HG03432 (cell line): ENCODE measurements around the gene SURF6.

Experiments
- ATAC-seq: cut with Tn5 transposase; IDR thresholded peaks from one replicate; pipeline ENCODE4 v1.9.1; 2021; ENCODE audit warnings: mild to moderate bottlenecking, moderate library complexity; ENCODE audit not compliant: unreplicated experiment

The SURF6 gene

GRCh38 chr9:133368249-133368881 is 32.4 kb upstream of the SURF6 start:
- no peak for ATAC-seq

GRCh38 chr9:133367778-133368177 is 31.8 kb upstream of the SURF6 start:
- ATAC-seq, result no peak

GRCh38 chr9:133367221-133367620 is 31.2 kb upstream of the SURF6 start:
- ATAC-seq, result no peak

GRCh38 chr9:133366435-133366834 is 30.4 kb upstream of the SURF6 start:
- no peak for ATAC-seq

GRCh38 chr9:133362359-133363044 is 26.5 kb upstream of the SURF6 start:
- ATAC-seq, result no peak

- no peak for ATAC-seq
Measured at GRCh38 chr9:133361507-133362092, 25.6 kb upstream of the SURF6 start.

- no peak for ATAC-seq
Measured at GRCh38 chr9:133360400-133361393, 24.7 kb upstream of the SURF6 start.

GRCh38 chr9:133359399-133360175 is 23.6 kb upstream of the SURF6 start:
- ATAC-seq, result no peak

- no peak for ATAC-seq
Measured at GRCh38 chr9:133357656-133358055, 21.7 kb upstream of the SURF6 start.

- ATAC-seq, result peak; percentile 66
Measured at GRCh38 chr9:133356391-133357091, 20.6 kb upstream of the SURF6 start, which contains the start of the genes SURF1 and SURF2. SURF1 (minus strand) TSS chr9:133356487; CDS start chr9:133356453, 34 bp downstream. SURF2 (plus strand) TSS chr9:133356550; CDS start chr9:133356593, 43 bp downstream.

GRCh38 chr9:133355881-133356357 is 19.9 kb upstream of the SURF6 start:
- ATAC-seq, result peak; percentile 28

GRCh38 chr9:133354766-133355165 is 18.8 kb upstream of the SURF6 start:
- no peak for ATAC-seq

GRCh38 chr9:133353548-133353947 is 17.6 kb upstream of the SURF6 start:
- ATAC-seq, result no peak

- ATAC-seq, result no peak
Measured at GRCh38 chr9:133352635-133353340, 16.8 kb upstream of the SURF6 start.

GRCh38 chr9:133351908-133352634 is 16.1 kb upstream of the SURF6 start:
- no peak for ATAC-seq

GRCh38 chr9:133351526-133351907 is 15.5 kb upstream of the SURF6 start:
- ATAC-seq, result no peak

- ATAC-seq, result no peak
Measured at GRCh38 chr9:133349965-133350616, 14.1 kb upstream of the SURF6 start.
